Stimulated activated CD4-positive, alpha-beta T cell treated with anti-CD3 and anti-CD28 coated beads, Interleukin-15, amount 100 ng/mL, for 24 hours (primary cell): Measurements from ENCODE around the gene TIMMDC1.

Experiments
- DNase-seq: peaks from one replicate; pipeline ENCODE4 v3.0.0-alpha.2; 2020

TIMMDC1 gene

GRCh38 chr3:119498186-119499011 is at the start of gene TIMMDC1:
Gene TIMMDC1, plus strand, starts transcription at chr3:119498547. Its CDS starts 187 bp downstream, at chr3:119498734.
- DNase-seq: peak; percentile 99

GRCh38 chr3:119453822-119454221 is 44.5 kb upstream of the TIMMDC1 start:
- no peak for DNase-seq

GRCh38 chr3:119456469-119456868 is 41.9 kb upstream of the TIMMDC1 start:
- no peak for DNase-seq

- DNase-seq: no peak
Observed at GRCh38 chr3:119457246-119457645, 41.1 kb upstream of the TIMMDC1 start.

GRCh38 chr3:119463171-119464169 is 34.9 kb upstream of the TIMMDC1 start, which contains the start of gene TMEM39A:
Gene TMEM39A, minus strand, starts transcription at chr3:119463615. Its CDS starts 1,541 bp downstream, at chr3:119462074.
- peak; percentile 99 for DNase-seq

GRCh38 chr3:119468041-119468440 is 30.3 kb upstream of the TIMMDC1 start:
- no peak for DNase-seq

- DNase-seq: no peak
Observed at GRCh38 chr3:119469418-119470189, 28.7 kb upstream of the TIMMDC1 start.

- no peak for DNase-seq
Observed at GRCh38 chr3:119470866-119471265, 27.5 kb upstream of the TIMMDC1 start.

GRCh38 chr3:119481079-119481478 is 17.3 kb upstream of the TIMMDC1 start:
- no peak for DNase-seq

GRCh38 chr3:119483101-119483500 is 15.2 kb upstream of the TIMMDC1 start:
- no peak for DNase-seq

- DNase-seq: no peak
Observed at GRCh38 chr3:119485563-119485962, 12.8 kb upstream of the TIMMDC1 start.

- DNase-seq: no peak
Observed at GRCh38 chr3:119490153-119490552, 8.2 kb upstream of the TIMMDC1 start.

- no peak for DNase-seq
Observed at GRCh38 chr3:119492128-119492527, 6.2 kb upstream of the TIMMDC1 start.

- DNase-seq: no peak
Observed at GRCh38 chr3:119492810-119493209, 5.5 kb upstream of the TIMMDC1 start.

GRCh38 chr3:119494597-119494996 is 3.8 kb upstream of the TIMMDC1 start:
- no peak for DNase-seq

- peak; percentile 15 for DNase-seq
Observed at GRCh38 chr3:119497820-119498185, 544 bp upstream of the TIMMDC1 start.

- DNase-seq: no peak
Observed at GRCh38 chr3:119500265-119500664, 1.9 kb downstream of the TIMMDC1 start.

GRCh38 chr3:119500901-119501300 is 2.6 kb downstream of the TIMMDC1 start:
- no peak for DNase-seq

GRCh38 chr3:119506631-119507030 is 8.3 kb downstream of the TIMMDC1 start:
- no peak for DNase-seq

- DNase-seq: no peak
Observed at GRCh38 chr3:119507404-119507803, 9.1 kb downstream of the TIMMDC1 start.

GRCh38 chr3:119508172-119508845 is 10.0 kb downstream of the TIMMDC1 start:
- peak; percentile 43 for DNase-seq

- DNase-seq: no peak
Observed at GRCh38 chr3:119510690-119511089, 12.3 kb downstream of the TIMMDC1 start.
